ENCODE results near the gene BICC1. TPM values are rescaled to one million over a fixed set of nuclear protein-coding genes. Genes with fewer than 3 reads are reported as not detected.

Gene BICC1
- total RNA-seq, 1 experiment from 2014 or later = 0.67 TPM

DNA sequence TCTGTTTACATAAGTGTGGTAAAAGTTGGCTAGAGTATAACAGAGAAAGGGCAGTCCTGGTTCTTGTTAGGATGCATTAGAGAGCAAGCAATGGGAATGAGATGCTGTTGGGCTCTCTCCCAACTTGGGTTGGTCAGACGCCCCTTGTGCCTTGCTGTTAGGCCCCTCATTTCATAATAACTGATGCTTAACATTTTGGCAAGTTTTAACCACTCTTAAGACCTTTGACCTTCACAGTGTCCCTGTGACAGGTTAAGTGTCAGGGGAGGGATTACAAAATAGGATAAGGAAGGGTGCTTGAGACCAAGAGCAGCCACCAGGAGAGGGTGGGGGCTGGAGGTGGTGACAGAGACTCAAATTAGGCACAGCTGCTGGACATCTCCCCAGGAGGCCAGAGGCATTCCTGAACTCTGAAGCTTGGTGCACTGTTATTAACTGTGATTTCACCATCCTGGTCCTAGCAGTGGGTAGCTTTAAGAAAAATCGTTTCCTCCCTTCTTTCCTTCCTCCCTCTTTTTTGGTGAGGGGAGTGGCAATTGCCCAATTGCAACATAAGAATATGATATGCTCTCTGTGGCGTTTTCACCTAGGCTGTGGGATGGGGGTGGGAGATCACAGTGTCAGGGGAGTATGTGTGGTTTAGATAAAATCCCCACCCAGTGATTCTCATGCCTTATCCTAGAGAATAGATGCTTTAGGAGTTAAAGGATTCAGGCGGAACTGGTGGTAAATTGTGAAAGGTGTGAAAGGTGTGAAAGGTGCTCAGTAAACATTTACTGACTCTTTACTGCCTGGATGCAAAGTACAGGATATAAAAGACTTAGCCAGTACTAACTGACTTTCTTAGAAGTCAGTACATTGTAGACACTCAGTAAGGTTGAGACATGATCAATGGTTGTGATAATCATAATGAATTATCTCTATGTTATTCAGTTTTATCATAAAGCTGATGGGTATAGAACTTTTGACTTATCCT, 270.5 kb downstream of the BICC1 start:
- in situ Hi-C loops (cut with HindIII; ENCODE audit: low pct_unique_long_range_greater_than_20kb, low sequenced_read_pairs) = no loop called here

DNA sequence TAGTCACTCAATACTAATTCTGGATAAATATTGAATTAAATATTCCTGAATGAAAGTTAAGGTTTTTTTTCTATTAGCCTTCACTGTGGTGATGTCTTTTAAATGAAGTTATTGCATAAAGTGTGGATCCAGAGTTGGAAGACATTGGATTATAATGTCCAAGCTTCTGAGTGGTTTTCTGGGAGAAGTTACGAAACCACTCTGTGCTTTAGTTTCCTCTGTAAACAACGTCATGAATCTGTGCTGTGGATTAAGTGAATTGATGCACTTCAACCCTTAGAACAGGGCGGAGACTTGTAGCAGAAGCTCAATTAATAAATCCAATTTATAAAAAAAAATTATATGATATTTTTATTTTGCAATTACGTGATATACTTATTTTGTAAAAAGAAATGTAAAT, 271.7 kb downstream of the BICC1 start:
- ChIA-PET CTCF (no interaction called here), POLR2A (no interaction called here)
- no peak for ATAC-seq
- in situ Hi-C loops (cut with HindIII; ENCODE audit: low pct_unique_long_range_greater_than_20kb, low sequenced_read_pairs) = no loop called here
- H3K27ac ChIP-seq (ENCODE audit: low read length) = no peak overlapping the region
- no peaks in the 10 kb centered on the region for H3K27me3 ChIP-seq (ENCODE audit: control insufficient read depth, insufficient read depth, low read length)
- no peaks in the 10 kb centered on the region for H3K36me3 ChIP-seq (ENCODE audit: control insufficient read depth, insufficient read depth, low read length)
- no peak for DNase-seq (ENCODE audit: low read depth, low spot score)
- no peaks in the 10 kb centered on the region for H3K9me3 ChIP-seq (ENCODE audit: control insufficient read depth, insufficient read depth, low read depth, low read length)
- H3K4me1 ChIP-seq (ENCODE audit: control insufficient read depth, insufficient read depth, low read length) = no peaks in the 10 kb centered on the region
- H3K4me3 ChIP-seq (ENCODE audit: low read depth in 2 of 2, low read length in 2 of 2) = no peak overlapping the region
- TF ChIP-seq TCF7L2 (IDR thresholded peaks at IDR 0.05; ENCODE audit: low read depth, low read length) = no peak
- TF ChIP-seq POLR2AphosphoS5 (IDR thresholded peaks at IDR 0.05; ENCODE audit: low read depth, low read length) = no peak
- TF ChIP-seq, protein P1, sequence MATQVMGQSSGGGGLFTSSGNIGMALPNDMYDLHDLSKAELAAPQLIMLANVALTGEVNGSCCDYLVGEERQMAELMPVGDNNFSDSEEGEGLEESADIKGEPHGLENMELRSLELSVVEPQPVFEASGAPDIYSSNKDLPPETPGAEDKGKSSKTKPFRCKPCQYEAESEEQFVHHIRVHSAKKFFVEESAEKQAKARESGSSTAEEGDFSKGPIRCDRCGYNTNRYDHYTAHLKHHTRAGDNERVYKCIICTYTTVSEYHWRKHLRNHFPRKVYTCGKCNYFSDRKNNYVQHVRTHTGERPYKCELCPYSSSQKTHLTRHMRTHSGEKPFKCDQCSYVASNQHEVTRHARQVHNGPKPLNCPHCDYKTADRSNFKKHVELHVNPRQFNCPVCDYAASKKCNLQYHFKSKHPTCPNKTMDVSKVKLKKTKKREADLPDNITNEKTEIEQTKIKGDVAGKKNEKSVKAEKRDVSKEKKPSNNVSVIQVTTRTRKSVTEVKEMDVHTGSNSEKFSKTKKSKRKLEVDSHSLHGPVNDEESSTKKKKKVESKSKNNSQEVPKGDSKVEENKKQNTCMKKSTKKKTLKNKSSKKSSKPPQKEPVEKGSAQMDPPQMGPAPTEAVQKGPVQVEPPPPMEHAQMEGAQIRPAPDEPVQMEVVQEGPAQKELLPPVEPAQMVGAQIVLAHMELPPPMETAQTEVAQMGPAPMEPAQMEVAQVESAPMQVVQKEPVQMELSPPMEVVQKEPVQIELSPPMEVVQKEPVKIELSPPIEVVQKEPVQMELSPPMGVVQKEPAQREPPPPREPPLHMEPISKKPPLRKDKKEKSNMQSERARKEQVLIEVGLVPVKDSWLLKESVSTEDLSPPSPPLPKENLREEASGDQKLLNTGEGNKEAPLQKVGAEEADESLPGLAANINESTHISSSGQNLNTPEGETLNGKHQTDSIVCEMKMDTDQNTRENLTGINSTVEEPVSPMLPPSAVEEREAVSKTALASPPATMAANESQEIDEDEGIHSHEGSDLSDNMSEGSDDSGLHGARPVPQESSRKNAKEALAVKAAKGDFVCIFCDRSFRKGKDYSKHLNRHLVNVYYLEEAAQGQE (IDR thresholded peaks at IDR 0.05; ENCODE audit: insufficient read depth in 1 of 2, low read depth in 2 of 2, low read length in 1 of 2) = no peak
- no peak for TF ChIP-seq SIN3A (IDR thresholded peaks at IDR 0.05; ENCODE audit: borderline replicate concordance, insufficient read depth, low read depth, low read length)
- TF ChIP-seq, protein P2, sequence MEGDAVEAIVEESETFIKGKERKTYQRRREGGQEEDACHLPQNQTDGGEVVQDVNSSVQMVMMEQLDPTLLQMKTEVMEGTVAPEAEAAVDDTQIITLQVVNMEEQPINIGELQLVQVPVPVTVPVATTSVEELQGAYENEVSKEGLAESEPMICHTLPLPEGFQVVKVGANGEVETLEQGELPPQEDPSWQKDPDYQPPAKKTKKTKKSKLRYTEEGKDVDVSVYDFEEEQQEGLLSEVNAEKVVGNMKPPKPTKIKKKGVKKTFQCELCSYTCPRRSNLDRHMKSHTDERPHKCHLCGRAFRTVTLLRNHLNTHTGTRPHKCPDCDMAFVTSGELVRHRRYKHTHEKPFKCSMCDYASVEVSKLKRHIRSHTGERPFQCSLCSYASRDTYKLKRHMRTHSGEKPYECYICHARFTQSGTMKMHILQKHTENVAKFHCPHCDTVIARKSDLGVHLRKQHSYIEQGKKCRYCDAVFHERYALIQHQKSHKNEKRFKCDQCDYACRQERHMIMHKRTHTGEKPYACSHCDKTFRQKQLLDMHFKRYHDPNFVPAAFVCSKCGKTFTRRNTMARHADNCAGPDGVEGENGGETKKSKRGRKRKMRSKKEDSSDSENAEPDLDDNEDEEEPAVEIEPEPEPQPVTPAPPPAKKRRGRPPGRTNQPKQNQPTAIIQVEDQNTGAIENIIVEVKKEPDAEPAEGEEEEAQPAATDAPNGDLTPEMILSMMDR (IDR thresholded peaks at IDR 0.05) = no peak
- intact Hi-C loops (cut with micrococcal nuclease; ENCODE audit: unreplicated experiment) = loop anchor here (5.0 kb wide), 3 partner anchors 168 to 453 kb away; no protein-coding TSS in a partner anchor
- BruUV-seq (replicated peaks) = no TSS peak

More for the DNA sequence above, 270.5 kb downstream of the BICC1 start:
- BruUV-seq (replicated peaks) = no TSS peak
- no peaks in the 10 kb centered on the region for H3K4me1 ChIP-seq (ENCODE audit: control insufficient read depth, insufficient read depth, low read length)
- no peak overlapping the region for H3K27ac ChIP-seq (ENCODE audit: low read length)
- no peaks in the 10 kb centered on the region for H3K9me3 ChIP-seq (ENCODE audit: control insufficient read depth, insufficient read depth, low read depth, low read length)
- no peak overlapping the region for H3K4me3 ChIP-seq (ENCODE audit: low read depth in 2 of 2, low read length in 2 of 2)
- TF ChIP-seq TCF7L2 (IDR thresholded peaks at IDR 0.05; ENCODE audit: low read depth, low read length) (no peak), POLR2AphosphoS5 (IDR thresholded peaks at IDR 0.05; ENCODE audit: low read depth, low read length) (no peak), SIN3A (IDR thresholded peaks at IDR 0.05; ENCODE audit: borderline replicate concordance, insufficient read depth, low read depth, low read length) (no peak)
- TF ChIP-seq, protein P1 (IDR thresholded peaks at IDR 0.05; ENCODE audit: insufficient read depth in 1 of 2, low read depth in 2 of 2, low read length in 1 of 2) = no peak
- TF ChIP-seq, protein P2 (IDR thresholded peaks at IDR 0.05) = no peak
- CTCF ChIA-PET = no interaction called here
- H3K36me3 ChIP-seq (ENCODE audit: control insufficient read depth, insufficient read depth, low read length) = no peaks in the 10 kb centered on the region
- ATAC-seq (no peak; the same call in 1 of the 2 replicates), DNase-seq (ENCODE audit: low read depth, low spot score) (no peak)
- intact Hi-C loops (cut with micrococcal nuclease; ENCODE audit: unreplicated experiment) = loop anchor here (1.0 to 5.0 kb wide), 4 partner anchors 169 to 838 kb away; no protein-coding TSS in a partner anchor
- POLR2A ChIA-PET = no interaction called here
- H3K27me3 ChIP-seq (ENCODE audit: control insufficient read depth, insufficient read depth, low read length) = no peaks in the 10 kb centered on the region
